Measurements from ENCODE around the gene COQ4. TPM values are rescaled to one million over a fixed set of nuclear protein-coding genes. Genes with fewer than 3 reads are reported as not detected.
"Not testable (repeated sequence)": the region's sequence is repeated elsewhere in the genome, so short reads cannot be mapped to it uniquely, and the experiment has no call there.

The COQ4 gene
- 100 to 1,000 TPM in 1 of 12 donors, 10 to 100 TPM in 11; 23.1 to 171 (median 25.8) TPM for polyA plus RNA-seq (ENCODE audit: insufficient read length in 12 of 12)
- long read RNA-seq, donor 1, transcript COQ4-201 (7 exons, 1,548 nt): major isoform, 14 of 38 reads
- long read RNA-seq, donor 1, transcript COQ4-203 (2 exons, 3,127 nt): minor isoform, 5 of 38 reads
- long read RNA-seq, donor 1, partial matches to known transcripts: 6 of 38 reads
- long read RNA-seq, donor 1, other reads (novel, unspliced or antisense): 6 of 38 reads
- long read RNA-seq, donor 2, transcript COQ4-201 (7 exons, 1,548 nt): major isoform, 10 of 20 reads
- long read RNA-seq, donor 2, partial matches to known transcripts: 0 of 20 reads
- long read RNA-seq, donor 2, other reads (novel, unspliced or antisense): 6 of 20 reads
- long read RNA-seq, donor 3, transcript COQ4-201 (7 exons, 1,548 nt): major isoform, 5 of 29 reads
- long read RNA-seq, donor 3, partial matches to known transcripts: 21 of 29 reads
- long read RNA-seq, donor 3, other reads (novel, unspliced or antisense): 0 of 29 reads
- long read RNA-seq, donor 4, partial matches to known transcripts: 0 of 3 reads
- long read RNA-seq, donor 4, other reads (novel, unspliced or antisense): 0 of 3 reads
- long read RNA-seq, donor 5: 0 reads
- long read RNA-seq, donor 6, partial matches to known transcripts: 13 of 19 reads
- long read RNA-seq, donor 6, other reads (novel, unspliced or antisense): 0 of 19 reads
- long read RNA-seq, donor 7, partial matches to known transcripts: 0 of 7 reads
- long read RNA-seq, donor 7, other reads (novel, unspliced or antisense): 0 of 7 reads
- long read RNA-seq, donor 8, transcript COQ4-203 (2 exons, 3,127 nt): minor isoform, 7 of 29 reads
- long read RNA-seq, donor 8, transcript COQ4-201 (7 exons, 1,548 nt): major isoform, 13 of 29 reads
- long read RNA-seq, donor 8, partial matches to known transcripts: 0 of 29 reads
- long read RNA-seq, donor 8, other reads (novel, unspliced or antisense): 8 of 29 reads
- long read RNA-seq, donor 9, partial matches to known transcripts: 16 of 22 reads
- long read RNA-seq, donor 9, other reads (novel, unspliced or antisense): 0 of 22 reads
- long read RNA-seq, donor 10, transcript COQ4-201 (7 exons, 1,548 nt): major isoform, 5 of 10 reads
- long read RNA-seq, donor 10, partial matches to known transcripts: 0 of 10 reads
- long read RNA-seq, donor 10, other reads (novel, unspliced or antisense): 0 of 10 reads
- long read RNA-seq, donor 11, transcript COQ4-201 (7 exons, 1,548 nt): major isoform, 9 of 13 reads
- long read RNA-seq, donor 11, partial matches to known transcripts: 0 of 13 reads
- long read RNA-seq, donor 11, other reads (novel, unspliced or antisense): 0 of 13 reads

GRCh38 chr9:128322404-128323211, at the start of gene COQ4, which contains the start of gene TRUB2:
Gene COQ4 (plus strand): TSS chr9:128322839. CDS start chr9:128322859, 20 bp downstream.
Gene TRUB2 (minus strand): TSS chr9:128322447. CDS start chr9:128322408, 39 bp downstream.
- peak; percentile 97 for DNase-seq

GRCh38 chr9:128274245-128274644, 48.4 kb upstream of the COQ4 start:
- no peak for DNase-seq

DNA sequence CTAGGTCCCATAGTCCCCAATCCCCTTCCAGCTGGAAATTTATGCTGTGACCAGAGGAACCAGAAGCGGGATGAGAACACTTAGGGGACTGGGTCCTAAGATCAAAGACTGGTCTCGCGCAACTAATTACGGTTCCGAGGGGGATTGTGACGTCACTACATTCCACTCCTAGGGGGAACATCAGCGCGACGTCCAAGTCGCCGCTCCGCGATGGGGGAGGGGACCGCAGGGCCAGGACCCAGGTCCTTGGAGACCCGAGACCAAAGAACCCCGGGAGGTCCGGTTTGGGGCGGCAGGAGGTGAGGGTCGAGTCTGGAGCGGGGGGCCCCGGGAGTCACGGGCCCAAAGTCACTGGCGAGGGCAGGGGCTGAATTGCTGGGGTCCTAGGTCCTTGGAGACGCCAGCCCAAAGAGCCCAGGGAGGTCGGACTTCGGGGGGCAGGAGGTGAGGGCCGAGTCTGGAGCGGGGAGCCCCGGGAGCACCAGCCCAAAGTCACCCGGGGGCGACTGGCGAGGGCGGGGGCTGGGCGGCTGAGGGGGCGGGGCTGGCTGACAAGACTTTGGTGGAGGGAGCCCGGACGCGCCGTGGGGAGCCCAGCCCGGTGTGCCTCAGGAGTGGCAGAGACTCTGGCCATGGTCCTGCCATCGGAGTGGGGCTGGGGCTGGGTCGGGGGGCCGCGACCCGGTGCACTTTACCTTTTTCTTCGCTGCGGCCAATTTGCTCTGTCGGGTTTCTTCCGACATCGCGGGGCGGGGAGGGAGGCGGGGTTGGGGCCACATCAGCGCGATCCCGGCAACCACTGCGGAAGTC, 47.2 kb upstream of the COQ4 start, which contains the start of gene GOLGA2:
Gene GOLGA2 (minus strand): TSS at position 810 of the 810 bp plus-strand sequence. CDS start 31 bp downstream, at position 779.
- peak; percentile 60 for DNase-seq

DNA sequence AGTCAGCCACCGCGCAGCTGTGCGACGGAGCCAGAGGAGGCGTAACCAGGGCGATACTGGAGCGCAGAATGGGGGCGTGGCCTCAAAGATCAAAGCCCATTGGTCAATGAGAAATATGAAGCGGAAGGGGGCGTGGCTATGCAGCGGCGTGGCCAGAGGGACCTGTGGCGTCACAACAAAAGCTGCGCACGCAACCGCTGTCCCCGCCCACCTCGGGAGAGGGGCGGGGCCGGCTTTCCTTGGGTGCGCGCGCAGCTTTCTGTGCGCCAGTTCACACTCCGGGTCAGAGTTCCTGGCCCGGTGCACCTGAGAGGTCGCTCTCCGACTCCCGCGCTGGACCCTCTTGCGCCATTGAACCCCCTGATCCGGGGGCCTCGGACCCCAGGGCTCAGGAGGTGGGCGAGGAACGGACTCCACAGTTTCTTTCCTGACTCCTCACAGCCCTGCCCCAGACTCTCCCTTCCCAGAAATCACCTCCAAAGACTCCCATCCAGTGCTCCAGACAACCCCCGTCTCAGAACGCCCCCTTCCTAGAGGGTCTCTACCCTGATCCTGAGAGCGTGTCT, 46.5 kb upstream of the COQ4 start, which contains the start of gene SWI5:
Gene SWI5 (plus strand): TSS at position 269 of the 566 bp plus-strand sequence.
- peak; percentile 100 for DNase-seq

GRCh38 chr9:128276574-128277270, 45.9 kb upstream of the COQ4 start:
- DNase-seq: peak; percentile 76

DNA sequence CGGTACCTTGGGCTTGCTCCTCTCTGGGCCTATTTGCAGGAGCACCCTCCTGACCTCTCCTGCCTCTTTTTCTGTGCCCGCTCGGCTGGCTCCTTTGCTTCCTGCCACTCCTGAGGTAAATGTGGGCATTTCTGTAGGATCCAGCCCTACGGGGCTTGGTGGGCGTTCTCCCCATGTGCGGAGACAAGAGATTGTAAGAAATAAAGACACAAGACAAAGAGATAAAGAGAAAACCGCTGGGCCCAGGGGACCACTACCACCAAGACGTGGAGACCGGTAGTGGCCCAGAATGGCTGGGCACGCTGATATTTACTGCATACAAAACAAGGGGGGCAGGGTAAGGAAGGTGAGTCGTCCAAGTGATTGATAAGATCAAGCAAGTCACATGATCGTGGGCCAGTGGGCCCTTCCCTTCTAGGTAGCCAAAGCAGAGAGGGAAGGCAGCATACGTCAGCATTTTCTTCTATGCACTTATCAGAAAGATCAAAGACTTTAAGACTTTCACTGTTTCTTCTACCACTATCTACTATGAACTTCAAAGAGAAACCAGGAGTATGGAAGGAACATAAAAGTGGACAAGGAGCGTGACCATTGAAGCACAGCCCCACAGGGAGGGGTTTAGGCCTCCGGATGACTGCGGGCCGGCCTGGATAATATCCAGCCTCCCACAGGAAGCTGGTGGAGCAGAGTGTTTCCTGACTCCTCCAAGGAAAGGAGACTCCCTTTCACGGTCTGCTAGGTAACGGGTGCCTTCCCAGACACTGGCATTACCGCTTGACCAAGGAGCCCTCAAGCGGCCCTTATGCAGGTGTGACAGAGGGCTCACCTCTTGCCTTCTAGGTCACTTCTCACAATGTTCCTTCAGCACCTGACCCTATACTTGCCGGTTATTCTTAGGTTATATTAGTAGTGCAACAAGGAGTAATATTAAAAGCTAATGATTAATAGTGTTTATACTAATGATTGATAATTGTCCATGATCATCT, 43.3 kb upstream of the COQ4 start:
- DNase-seq: not testable (repeated sequence)

DNA sequence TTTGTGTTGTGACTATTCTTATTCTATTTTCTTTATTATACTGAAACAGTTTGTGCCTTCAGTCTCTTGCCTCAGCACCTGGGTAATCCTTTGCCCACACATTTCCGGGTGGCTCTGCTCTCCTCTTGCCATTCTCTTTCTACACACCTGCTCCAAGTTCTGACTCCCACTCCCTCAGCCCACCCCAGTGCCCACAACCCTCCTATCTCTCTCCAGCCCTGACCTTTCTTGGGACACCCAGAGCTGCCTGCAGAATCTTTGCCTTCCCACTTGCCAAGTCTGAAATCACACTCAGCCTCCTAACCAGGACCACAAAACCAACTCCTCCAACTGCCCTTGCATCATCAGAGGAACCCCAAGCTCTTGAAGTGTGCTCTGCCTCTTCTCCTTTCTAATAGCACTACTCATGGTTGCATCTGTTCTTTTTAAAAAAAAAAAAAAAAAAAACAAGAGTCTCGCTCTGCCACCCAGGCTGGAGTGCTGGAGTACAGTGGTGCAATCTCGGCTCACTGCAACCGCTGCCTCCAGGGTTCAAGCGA, 42.5 kb upstream of the COQ4 start:
- DNase-seq: no peak

DNA sequence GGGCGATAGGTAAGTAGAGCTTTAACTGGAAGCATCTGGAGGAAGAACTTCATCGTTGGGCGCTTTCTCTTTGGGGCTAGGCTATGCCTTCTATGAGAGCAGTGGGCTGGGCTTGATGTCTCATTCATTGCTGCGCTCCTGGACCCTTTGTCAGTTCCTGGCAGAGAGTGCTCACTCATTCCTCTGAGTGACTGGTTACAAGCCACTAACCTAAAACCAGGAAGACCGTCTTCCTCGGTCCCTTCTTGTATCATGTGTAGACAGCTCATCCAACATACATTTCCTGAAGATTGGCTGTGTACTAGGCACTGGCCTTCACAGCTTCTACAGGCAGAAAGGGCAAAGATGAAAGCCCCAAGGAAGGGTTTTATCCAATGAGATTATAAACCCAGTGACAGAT, 40.1 kb upstream of the COQ4 start:
- no peak for DNase-seq

GRCh38 chr9:128285033-128285784, 37.4 kb upstream of the COQ4 start:
- DNase-seq: no peak

- peak; percentile 70 for DNase-seq
Measured at GRCh38 chr9:128286440-128286839, 36.2 kb upstream of the COQ4 start.

DNA sequence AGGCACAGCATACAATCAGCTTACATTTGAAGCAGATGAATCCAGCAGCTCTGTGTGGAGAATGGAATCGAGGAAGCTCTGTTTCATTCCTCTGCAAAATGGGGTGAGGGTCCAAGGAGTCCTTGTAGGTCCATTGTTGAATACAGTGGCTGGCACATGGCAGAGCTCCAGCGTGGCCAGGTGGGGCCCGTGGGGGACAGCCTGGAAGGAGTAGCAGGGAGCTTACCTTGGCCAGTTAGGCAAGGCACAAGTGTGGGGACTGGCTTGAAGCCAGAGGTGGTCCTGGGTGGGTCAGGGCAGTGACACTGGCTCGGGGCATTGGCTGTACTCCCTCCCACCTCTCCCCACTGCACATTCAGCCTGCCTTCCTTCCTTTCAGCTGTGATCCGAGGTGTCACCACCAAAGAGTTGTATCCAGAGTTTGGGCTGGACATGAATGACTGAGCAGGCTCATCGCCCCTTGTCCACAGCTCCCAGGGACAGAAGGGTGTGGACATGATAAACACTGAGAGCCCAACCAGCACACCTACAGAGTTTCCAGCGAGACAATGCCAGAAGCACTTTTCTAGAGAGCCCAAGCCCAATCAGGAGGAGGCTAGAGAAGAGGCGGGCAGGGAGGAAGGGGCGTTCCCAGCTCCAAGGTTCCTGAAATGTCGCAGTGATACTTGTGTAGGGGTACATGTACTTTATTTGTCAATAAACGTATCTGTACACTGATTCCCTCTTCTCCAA, 34.2 kb upstream of the COQ4 start:
- no peak for DNase-seq

DNA sequence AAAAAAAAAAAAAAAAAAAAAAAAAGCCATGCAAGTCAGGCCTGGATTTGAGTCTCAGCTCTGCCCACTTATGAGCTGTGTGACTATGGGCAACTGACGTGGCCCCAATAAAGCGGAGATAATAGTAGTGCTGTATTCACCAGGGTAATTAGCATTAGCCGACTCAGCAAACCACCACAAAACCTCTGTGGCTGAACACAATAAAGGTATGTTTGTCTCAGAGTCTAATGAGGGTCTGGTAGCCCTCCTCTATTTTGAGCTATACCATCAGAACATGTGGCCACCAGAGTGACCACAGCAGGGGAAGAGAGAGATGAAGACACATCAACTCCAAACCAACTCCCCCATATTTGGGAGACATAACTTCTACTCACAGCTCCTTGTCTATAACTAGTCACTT, 30.6 kb upstream of the COQ4 start:
- no peak for DNase-seq

- DNase-seq: no peak
Measured at GRCh38 chr9:128293091-128293490, 29.5 kb upstream of the COQ4 start.

DNA sequence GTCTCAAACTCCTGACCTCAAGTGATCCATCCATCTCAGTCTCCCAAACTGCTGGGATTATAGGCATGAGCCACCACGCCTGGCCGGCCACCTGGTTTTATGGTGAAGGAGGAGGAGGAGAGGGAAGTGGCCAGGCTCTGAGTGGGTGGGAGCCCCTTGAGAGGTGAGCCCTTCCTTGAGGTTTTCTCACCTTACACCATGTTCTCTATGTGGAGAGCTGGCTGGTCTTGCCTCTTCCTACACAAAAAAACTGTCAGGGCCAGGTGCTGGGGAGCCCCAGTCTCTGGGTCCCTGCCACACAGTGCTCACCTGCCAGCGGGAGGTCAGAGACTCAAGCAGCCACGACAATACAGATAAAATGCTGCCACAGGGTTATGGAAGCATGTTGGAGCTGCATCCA, 28.5 kb upstream of the COQ4 start:
- no peak for DNase-seq
